Stimulated activated CD4-positive, alpha-beta T cell treated with anti-CD3 and anti-CD28 coated beads, Interleukin-4, amount 100 ng/mL, for 1 hour (primary cell): ENCODE measurements around the gene RYR3.

Source experiments
- DNase-seq: peaks from one replicate; pipeline ENCODE4 v3.0.0-alpha.2; 2020

The RYR3 gene

GRCh38 chr15:33322091-33322490, 11.3 kb downstream of the RYR3 start:
- no peak for DNase-seq

GRCh38 chr15:33324609-33325008, 13.8 kb downstream of the RYR3 start:
- DNase-seq, result no peak

GRCh38 chr15:33326908-33327307, 16.1 kb downstream of the RYR3 start:
- DNase-seq, result no peak

- no peak for DNase-seq
These were observed 17.3 kb downstream of the RYR3 start for GRCh38 chr15:33328106-33328505.

GRCh38 chr15:33329457-33329856, 18.7 kb downstream of the RYR3 start:
- DNase-seq, result no peak

GRCh38 chr15:33330931-33331330, 20.2 kb downstream of the RYR3 start:
- DNase-seq, result no peak

GRCh38 chr15:33341953-33342352, 31.2 kb downstream of the RYR3 start:
- DNase-seq, result no peak

GRCh38 chr15:33343275-33343674, 32.5 kb downstream of the RYR3 start:
- DNase-seq, result no peak

GRCh38 chr15:33344111-33344510, 33.3 kb downstream of the RYR3 start:
- no peak for DNase-seq

GRCh38 chr15:33344530-33344929, 33.8 kb downstream of the RYR3 start:
- DNase-seq, result no peak

- no peak for DNase-seq
These were observed 43.6 kb downstream of the RYR3 start for GRCh38 chr15:33354411-33354810.

GRCh38 chr15:33357845-33358244, 47.1 kb downstream of the RYR3 start:
- DNase-seq, result no peak

- no peak for DNase-seq
These were observed 47.5 kb downstream of the RYR3 start for GRCh38 chr15:33358306-33358705.

GRCh38 chr15:33360886-33361285, 50.1 kb downstream of the RYR3 start:
- no peak for DNase-seq

- DNase-seq, result no peak
These were observed 59.3 kb downstream of the RYR3 start for GRCh38 chr15:33369941-33370622.

- DNase-seq, result no peak
These were observed 59.9 kb downstream of the RYR3 start for GRCh38 chr15:33370623-33371020.

GRCh38 chr15:33371159-33371558, 60.4 kb downstream of the RYR3 start:
- no peak for DNase-seq

GRCh38 chr15:33374226-33374914, 63.6 kb downstream of the RYR3 start:
- no peak for DNase-seq

GRCh38 chr15:33375236-33375635, 64.5 kb downstream of the RYR3 start:
- no peak for DNase-seq

GRCh38 chr15:33377204-33377603, 66.4 kb downstream of the RYR3 start:
- no peak for DNase-seq

GRCh38 chr15:33378866-33379480, 68.2 kb downstream of the RYR3 start:
- DNase-seq, result no peak

GRCh38 chr15:33380406-33380805, 69.6 kb downstream of the RYR3 start:
- no peak for DNase-seq

GRCh38 chr15:33382491-33382890, 71.7 kb downstream of the RYR3 start:
- DNase-seq, result no peak

- DNase-seq, result no peak
These were observed 73.5 kb downstream of the RYR3 start for GRCh38 chr15:33384307-33384706.
